Endothelial cell (in vitro differentiated cells): ENCODE data around the gene SLC6A12. TPM values are rescaled to one million over a fixed set of nuclear protein-coding genes. Genes with fewer than 3 reads are reported as not detected.
A peak's percentile ranks its signal among the peaks of the same experiment; 100 is the strongest.
"Not testable (repeated sequence)": the region's sequence is repeated elsewhere in the genome, so short reads cannot be mapped to it uniquely, and the experiment has no call there.

Experiments
- DNase-seq: peaks from one replicate; pipeline ENCODE4 v3.0.0; 2021; ENCODE audit warnings: low spot score
- H3K27ac Mint-ChIP-seq: one replicate; pipeline ENCODE4 v1.8.0; 2021; ENCODE audit warnings: mixed read lengths, inconsistent platforms; ENCODE audit not compliant: unreplicated experiment
- H3K27me3 Mint-ChIP-seq: one replicate; pipeline ENCODE4 v1.8.0; 2021; ENCODE audit warnings: mild to moderate bottlenecking, moderate library complexity, mixed read lengths, inconsistent platforms; ENCODE audit not compliant: unreplicated experiment
- H3K36me3 Mint-ChIP-seq: one replicate; pipeline ENCODE4 v1.8.0; 2021; ENCODE audit warnings: mild to moderate bottlenecking, low read depth, mixed read lengths, inconsistent platforms; ENCODE audit not compliant: unreplicated experiment
- H3K4me1 Mint-ChIP-seq: one replicate; pipeline ENCODE4 v1.8.0; 2021; ENCODE audit warnings: mild to moderate bottlenecking, mixed read lengths, inconsistent platforms; ENCODE audit not compliant: unreplicated experiment
- H3K4me3 Mint-ChIP-seq: one replicate; pipeline ENCODE4 v1.8.0; 2021; ENCODE audit warnings: mild to moderate bottlenecking, mixed read lengths, inconsistent platforms; ENCODE audit not compliant: unreplicated experiment
- H3K9me3 Mint-ChIP-seq: one replicate; pipeline ENCODE4 v1.8.0; 2021; ENCODE audit warnings: mixed read lengths, inconsistent platforms; ENCODE audit not compliant: unreplicated experiment
- CTCF ChIP-seq: fragments of 200-600 bp; sonication (generic); IDR thresholded peaks from one replicate; pipeline ENCODE4 v1.5.0; 2021; ENCODE audit warnings: antibody characterized with exemption; ENCODE audit not compliant: unreplicated experiment
- total RNA-seq: library from RNA; stranded (reverse); fragmentation: NEBNext Ultra II Directional; extraction: Animal tissue kit (Norgen Biotek cat#: 25700); gene quantifications from one replicate; pipeline ENCODE4 v1.2.1, GENCODE V29; 2021; ENCODE audit not compliant: unreplicated experiment

Gene SLC6A12
- total RNA-seq, 1 donor from 2014 or later: 0.26 TPM

GRCh38 chr12:240566-240965 lies 26.6 kb upstream of the SLC6A12 start:
- no peak for TF ChIP-seq CTCF

GRCh38 chr12:238736-239398 lies 24.9 kb upstream of the SLC6A12 start:
- no peaks in the 10 kb centered on the region for H3K4me1 Mint-ChIP-seq

More at GRCh38 chr12:240566-240965, 26.6 kb upstream of the SLC6A12 start:
- no peaks in the 10 kb centered on the region for H3K4me1 Mint-ChIP-seq
- H3K9me3 Mint-ChIP-seq: peaks cover 12% of the 10 kb centered on the region
- no peak for DNase-seq
- peaks cover 17% of the 10 kb centered on the region for H3K36me3 Mint-ChIP-seq
- no peak overlapping the region for H3K27ac Mint-ChIP-seq
- H3K27me3 Mint-ChIP-seq: peaks cover 4% of the 10 kb centered on the region
- no peak overlapping the region for H3K4me3 Mint-ChIP-seq

GRCh38 chr12:238116-238515 lies 24.2 kb upstream of the SLC6A12 start:
- Mint-ChIP-seq H3K4me1 (peaks cover 2% of the 10 kb centered on the region), H3K4me3 (no peak overlapping the region), H3K36me3 (peaks cover 17% of the 10 kb centered on the region), H3K27me3 (peaks cover 4% of the 10 kb centered on the region), H3K27ac (no peak overlapping the region), H3K9me3 (peaks cover 12% of the 10 kb centered on the region)
- TF ChIP-seq CTCF: no peak
- no peak for DNase-seq

More at GRCh38 chr12:238736-239398, 24.9 kb upstream of the SLC6A12 start:
- H3K27ac Mint-ChIP-seq: no peak overlapping the region
- H3K27me3 Mint-ChIP-seq: peaks cover 4% of the 10 kb centered on the region
- H3K4me3 Mint-ChIP-seq: no peak overlapping the region
- peaks cover 12% of the 10 kb centered on the region for H3K9me3 Mint-ChIP-seq
- H3K36me3 Mint-ChIP-seq: peaks cover 17% of the 10 kb centered on the region
- no peak for TF ChIP-seq CTCF
- DNase-seq: no peak

GRCh38 chr12:237026-237815 lies 23.3 kb upstream of the SLC6A12 start:
- Mint-ChIP-seq H3K36me3 (peaks cover 17% of the 10 kb centered on the region), H3K27ac (no peak overlapping the region), H3K4me1 (peaks cover 2% of the 10 kb centered on the region), H3K27me3 (peaks cover 4% of the 10 kb centered on the region), H3K9me3 (peaks cover 12% of the 10 kb centered on the region), H3K4me3 (no peak overlapping the region)
- no peak for TF ChIP-seq CTCF
- no peak for DNase-seq

GRCh38 chr12:236445-236844 lies 22.5 kb upstream of the SLC6A12 start:
- H3K4me1 Mint-ChIP-seq: peaks cover 2% of the 10 kb centered on the region
- peaks cover 17% of the 10 kb centered on the region for H3K36me3 Mint-ChIP-seq
- DNase-seq: no peak
- peak overlapping the region; percentile 60 for H3K4me3 Mint-ChIP-seq
- no peak for TF ChIP-seq CTCF
- H3K27me3 Mint-ChIP-seq: peaks cover 4% of the 10 kb centered on the region
- H3K9me3 Mint-ChIP-seq: peaks cover 12% of the 10 kb centered on the region
- H3K27ac Mint-ChIP-seq: no peak overlapping the region

GRCh38 chr12:235967-236366 lies 22.0 kb upstream of the SLC6A12 start:
- H3K36me3 Mint-ChIP-seq: peaks cover 17% of the 10 kb centered on the region
- H3K27ac Mint-ChIP-seq, H3K27me3 Mint-ChIP-seq, DNase-seq, H3K4me3 Mint-ChIP-seq, H3K4me1 Mint-ChIP-seq: not testable (repeated sequence)
- peaks cover 12% of the 10 kb centered on the region for H3K9me3 Mint-ChIP-seq
